HG03432 (cell line): Measurements from ENCODE around the gene MGA.
"Not testable (repeated sequence)": the region's sequence is repeated elsewhere in the genome, so short reads cannot be mapped to it uniquely, and the experiment has no call there.

ENCODE experiments used
- ATAC-seq: cut with Tn5 transposase; IDR thresholded peaks from one replicate; pipeline ENCODE4 v1.9.1; 2021; ENCODE audit warnings: mild to moderate bottlenecking, moderate library complexity; ENCODE audit not compliant: unreplicated experiment

MGA gene

DNA sequence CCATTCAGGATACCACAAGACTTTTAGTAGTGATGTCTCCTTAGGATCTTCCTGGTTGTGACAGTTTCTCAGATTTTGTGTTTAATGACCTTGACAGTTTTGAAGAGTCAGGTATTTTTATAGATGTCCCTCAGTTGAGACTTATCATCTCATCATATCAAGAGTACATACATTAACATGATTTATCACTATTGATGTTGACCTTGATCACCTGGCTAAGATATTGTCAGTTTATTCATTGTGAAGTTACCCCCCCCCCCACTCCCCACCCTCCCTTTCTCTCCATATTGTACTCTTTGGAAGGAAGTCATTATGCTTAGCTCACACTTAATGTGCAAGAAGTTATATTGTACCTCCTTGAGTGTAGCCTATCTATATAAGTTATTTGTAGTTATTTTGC is 42.9 kb downstream of the MGA start:
- ATAC-seq: no peak

- ATAC-seq: no peak
Measured at GRCh38 chr15:41713047-41713446, 52.8 kb downstream of the MGA start.

DNA sequence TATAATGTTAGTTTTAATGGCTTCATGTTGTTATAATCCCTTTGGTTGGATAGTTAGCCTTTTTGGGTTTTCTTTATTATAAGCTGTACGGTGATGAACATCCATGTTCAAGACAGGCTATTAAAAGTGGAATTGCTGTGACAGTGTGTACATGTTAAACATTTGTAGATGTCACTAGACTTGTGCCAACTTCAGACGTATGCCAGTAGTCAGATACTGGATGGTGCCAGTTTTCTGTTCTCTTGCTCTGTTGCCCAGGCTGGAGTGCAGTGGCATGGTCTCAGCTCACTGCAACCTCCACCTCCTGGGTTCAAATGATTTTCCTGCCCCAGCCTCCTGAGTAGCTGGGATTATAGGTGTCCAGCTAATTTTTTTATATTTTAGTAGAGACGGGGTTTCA is 54.1 kb downstream of the MGA start:
- no peak for ATAC-seq

GRCh38 chr15:41716864-41717263 is 56.7 kb downstream of the MGA start:
- ATAC-seq: no peak

- no peak for ATAC-seq
Measured at GRCh38 chr15:41727143-41727542, 66.9 kb downstream of the MGA start.

DNA sequence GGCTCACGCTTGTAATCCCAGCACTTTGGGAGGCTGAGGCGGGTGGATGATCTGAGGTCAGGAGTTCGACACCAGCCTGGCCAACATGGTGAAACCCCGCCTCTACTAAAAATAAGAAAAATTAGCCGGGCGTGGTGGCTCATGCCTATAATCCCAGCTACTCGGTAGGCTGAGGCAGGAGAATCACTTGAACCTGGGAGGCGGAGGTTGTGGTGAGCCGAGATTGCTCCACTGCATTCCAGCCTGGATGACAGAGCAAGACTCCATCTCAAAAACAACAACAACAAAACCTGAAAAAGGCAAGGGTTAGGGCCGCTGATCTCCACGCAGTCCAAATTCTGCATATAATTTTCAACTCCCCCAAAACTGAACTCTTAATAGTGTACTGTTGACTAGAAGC is 67.9 kb downstream of the MGA start:
- not testable (repeated sequence) for ATAC-seq

DNA sequence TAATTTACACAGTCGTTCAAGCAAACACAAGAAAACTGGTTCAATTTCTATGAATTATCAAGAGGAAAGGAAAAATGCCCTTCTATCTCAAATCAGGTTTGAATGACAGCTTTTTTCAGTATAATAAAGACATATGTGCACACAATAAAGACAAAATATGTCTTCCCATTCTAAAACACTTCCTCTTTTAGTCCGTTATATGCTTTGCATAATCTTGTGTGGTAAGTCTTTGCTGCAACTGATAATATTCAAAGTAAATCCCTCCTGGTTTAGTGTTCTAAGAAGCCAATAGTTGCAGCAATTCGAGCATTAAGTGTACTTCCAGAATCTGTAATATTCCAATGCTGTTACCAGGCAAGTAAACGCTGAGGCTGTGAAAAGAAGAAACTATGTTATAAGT is 70.3 kb downstream of the MGA start:
- no peak for ATAC-seq

DNA sequence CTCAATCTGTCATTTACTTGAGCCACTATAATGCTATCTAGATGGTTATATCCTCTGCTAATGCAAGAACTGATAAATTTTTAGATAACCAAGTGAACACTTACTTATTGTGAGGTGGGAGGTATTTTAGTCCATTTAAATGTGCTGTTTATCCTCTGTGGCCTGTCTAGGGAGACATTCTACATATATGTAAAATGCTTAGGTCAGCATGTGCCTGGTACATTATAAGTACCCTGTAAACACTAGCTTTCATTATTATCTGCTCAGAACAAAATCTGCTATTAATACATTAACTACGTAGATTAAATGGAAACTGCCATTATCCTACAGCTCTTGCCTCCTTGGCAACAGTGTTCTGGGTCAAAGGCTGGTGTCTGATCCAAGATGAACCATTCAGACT is 72.3 kb downstream of the MGA start:
- no peak for ATAC-seq

- no peak for ATAC-seq
Measured at GRCh38 chr15:41734079-41734478, 73.9 kb downstream of the MGA start.

DNA sequence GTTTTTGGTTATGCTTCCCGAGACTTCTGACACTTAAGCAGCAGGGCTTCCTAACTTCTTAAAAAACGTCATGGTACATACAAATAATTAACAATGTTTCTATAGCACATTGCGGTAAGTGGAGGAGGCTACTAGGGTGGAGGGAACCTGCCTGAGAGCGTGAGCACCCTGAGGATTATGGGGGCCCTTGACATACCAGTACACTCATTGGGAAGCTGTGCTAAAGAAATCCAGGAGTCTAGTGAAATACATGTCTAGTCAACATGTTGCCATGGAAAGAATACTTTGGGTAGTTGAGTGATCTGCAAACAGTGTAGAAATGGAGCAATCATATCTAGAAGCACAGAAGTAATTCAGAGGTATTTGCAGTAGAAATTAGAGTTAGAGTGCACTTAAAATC is 74.8 kb downstream of the MGA start:
- ATAC-seq: no peak

- not testable (repeated sequence) for ATAC-seq
Measured at GRCh38 chr15:41735492-41735891, 75.3 kb downstream of the MGA start.

GRCh38 chr15:41746802-41747201 is 86.6 kb downstream of the MGA start:
- no peak for ATAC-seq

GRCh38 chr15:41756198-41756597 is 96.0 kb downstream of the MGA start:
- no peak for ATAC-seq

DNA sequence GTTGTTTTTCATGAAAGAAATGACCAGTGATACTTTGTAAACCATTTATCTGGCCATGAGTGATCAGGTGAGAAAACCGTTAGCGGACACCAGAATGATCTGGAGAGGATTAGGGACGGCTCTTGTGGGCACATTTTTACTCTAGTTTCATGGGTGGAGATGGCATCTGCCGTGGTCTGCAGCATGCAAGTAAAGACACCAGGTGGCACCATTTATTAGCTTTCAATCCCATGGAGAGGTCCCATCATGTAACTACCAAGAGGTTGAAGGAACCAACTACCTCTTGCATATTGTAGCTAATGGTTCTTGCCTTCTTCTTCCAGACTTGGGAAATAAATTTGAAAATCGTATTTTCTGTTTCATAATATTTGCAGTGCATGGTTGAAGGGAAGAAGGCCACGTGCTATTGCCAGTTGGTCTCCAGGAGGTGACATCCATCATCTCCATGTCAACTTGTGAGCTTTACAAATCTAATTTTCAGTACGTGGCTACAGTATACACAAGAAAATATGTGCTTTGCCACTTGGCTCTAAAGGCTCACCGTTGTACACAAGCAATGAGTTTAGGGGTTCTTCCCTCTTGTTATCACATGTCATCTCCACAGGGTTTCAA is 112.6 kb downstream of the MGA start:
- no peak for ATAC-seq

DNA sequence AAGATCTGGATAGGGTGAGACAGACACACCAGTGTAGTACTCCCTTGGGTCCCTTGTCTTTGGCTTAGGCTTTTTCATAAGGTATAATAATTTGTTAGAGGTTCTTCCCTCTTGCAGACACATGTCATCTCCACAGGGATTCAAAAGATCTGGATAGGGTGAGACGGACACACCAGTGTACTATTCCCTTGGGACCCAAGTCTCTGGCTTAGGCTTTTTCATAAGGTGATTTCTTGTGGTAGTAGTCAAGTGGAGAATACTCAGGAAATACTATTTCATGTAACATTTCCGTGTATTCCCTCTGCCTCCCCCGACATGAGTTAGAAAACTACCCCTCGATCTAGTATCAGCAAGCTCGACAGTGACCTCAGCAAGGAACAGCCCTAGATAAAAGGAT is 113.1 kb downstream of the MGA start:
- no peak for ATAC-seq

- ATAC-seq: no peak
Measured at GRCh38 chr15:41773729-41774061, 113.5 kb downstream of the MGA start.

DNA sequence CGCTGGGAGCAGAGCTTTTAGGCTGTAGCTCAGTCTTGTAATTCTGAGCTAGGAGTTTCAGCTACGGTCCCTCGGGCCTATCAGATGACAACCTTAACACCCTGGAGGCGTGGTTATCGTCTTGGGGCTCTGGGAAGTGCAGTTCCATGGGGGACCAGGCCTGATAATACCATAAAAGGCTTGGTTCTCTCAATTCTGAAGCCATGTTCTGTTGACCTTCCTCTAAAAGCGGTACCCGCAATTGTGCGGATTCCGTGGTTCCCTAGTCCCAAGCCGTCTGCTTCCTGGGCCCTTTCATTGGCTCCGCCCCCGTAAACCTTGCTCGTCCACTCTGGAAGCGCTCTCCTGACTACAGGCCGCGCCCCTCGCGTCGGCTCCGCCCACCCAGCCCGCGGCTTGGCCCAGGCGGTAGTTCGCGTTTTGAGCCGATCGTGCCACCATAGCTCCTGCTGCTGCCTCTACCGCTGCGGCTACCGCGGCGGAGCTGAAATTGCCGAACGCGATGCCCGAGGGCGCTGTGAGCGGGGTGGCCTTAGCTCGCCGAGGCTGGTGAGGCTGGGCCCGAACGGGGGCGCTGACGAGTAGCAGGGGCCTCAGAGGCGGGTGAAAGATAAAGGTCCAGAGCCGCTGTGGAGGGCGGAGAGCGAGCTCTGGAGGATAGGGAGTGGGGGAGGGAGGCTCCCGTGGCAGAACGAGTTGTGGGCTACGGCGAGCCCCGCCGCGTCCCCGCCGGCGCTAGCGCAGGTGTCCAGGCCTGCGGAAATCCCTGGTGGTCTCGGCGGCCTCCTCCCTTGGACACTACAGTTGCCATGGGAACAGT is 114.1 kb downstream of the MGA start, which contains the start of gene MAPKBP1:
Gene MAPKBP1 (plus strand): TSS at position 423 of the 820 bp plus-strand sequence. CDS start 792 bp downstream, outside the sequence.
- peak; percentile 85 for ATAC-seq

DNA sequence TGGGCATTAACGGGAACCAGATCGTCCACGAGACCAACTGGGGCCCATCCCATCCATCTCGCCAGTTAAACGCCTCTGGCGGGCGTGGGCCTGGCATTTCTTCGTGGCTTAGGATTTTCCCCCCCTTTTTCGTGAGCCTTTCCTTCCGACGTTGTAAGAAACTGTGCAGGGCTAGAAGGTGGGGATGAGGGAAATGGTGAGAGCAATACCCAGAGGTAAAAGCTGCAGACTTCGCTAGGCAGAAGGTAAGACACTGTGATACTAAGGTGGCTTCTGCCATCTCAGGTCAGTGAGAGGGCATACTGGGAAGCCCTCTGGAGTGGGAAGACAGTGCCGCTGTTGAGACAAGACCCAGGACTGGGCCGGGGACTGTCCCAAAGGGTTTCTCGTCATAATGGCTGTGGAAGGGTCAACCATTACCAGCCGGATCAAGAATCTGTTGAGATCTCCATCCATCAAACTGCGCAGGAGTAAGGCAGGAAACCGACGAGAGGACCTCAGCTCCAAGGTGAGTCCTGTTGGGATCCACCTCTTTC is 114.7 kb downstream of the MGA start:
- no peak for ATAC-seq

- no peak for ATAC-seq
Measured at GRCh38 chr15:41775651-41776050, 115.4 kb downstream of the MGA start.

DNA sequence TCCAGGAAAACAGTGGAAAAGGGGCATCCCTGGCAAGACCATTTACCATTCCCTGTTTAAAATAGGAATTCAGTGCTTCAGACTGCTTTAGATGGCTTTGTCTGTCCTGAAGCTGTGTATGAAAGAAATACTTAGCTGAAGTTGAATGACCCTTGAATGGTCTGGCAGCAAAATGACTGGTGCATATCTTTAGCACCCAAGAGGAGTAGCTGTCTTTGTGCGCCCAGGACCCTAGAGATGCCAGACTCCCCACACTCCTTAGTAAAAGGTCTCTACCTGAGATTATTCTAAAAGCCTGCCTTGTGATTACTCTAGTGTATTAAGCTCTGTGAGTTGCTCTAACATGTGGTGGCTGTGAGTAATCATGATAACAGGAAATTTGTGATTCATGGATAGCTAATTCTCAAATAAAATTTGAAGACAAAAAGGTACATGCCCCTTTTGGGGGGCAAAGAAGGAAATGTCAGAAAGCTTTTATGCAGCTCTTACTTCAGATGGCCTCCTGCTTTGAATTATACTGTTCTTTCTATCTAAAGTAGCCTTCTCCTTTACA is 117.3 kb downstream of the MGA start:
- ATAC-seq: no peak

DNA sequence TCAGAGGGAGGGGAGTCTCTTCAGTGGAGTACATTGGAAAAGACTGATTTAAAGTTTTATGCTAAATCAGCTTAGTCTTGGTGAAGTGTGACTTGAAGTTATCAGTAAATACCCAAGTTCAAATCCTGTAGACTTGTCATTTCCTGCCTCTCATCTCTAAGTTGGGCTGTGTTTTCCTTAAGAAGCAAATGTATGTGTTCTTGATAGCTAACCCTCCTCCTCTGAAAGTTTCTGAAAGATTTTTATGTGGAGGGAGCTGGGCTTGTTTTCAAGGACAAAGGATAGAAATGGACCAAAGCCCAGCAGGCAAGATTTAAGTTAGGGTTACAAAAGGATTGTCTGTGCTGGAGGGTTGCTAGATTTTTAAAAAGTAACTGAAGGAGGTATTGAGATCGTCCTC is 118.3 kb downstream of the MGA start:
- ATAC-seq: no peak

DNA sequence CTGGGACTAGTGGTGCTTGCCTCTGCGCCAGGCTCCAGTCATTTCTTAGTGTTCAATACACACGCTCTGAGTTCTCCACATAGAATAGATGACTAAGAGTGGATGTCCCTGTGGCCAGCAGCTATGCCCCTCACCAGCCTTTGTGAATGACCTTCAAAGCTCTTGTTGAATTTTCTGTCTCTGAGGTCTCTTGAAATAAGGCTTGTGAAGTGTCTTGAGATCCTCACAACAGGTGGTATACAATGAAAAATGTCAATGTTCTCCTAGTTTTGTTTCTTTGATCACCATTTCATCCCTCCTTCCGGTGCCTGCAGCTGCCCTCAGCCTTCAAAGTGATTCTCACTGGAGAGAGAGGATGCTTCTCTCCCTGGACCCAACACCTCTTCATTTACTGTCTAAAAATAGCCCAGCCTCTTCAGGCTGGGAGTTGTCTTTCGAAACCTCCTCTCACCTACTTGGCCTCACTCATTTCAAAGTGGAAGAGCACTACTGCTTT is 119.5 kb downstream of the MGA start:
- ATAC-seq: no peak
